Measurements from ENCODE around the gene NYAP2.

NYAP2 gene

DNA sequence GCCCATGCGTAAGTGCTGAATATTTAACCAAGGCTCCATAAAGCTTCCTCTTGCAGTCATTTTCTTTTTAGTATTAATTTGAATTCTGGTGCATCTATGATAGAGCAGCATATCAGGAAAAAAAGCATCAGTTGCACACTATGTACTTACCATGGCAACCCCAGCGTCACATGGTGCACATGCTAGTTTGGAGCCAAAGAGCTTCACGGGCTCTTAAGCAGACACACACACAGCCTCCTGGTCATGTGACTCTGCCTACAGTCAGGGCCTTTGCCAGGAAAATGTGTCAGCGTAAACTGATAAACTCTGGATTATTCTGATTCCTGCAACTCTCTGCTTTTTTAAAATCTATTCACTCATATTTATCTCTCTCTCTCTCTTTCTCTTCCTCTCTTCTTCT, 30.2 kb downstream of the NYAP2 start:
- DNase-seq: no peak

DNA sequence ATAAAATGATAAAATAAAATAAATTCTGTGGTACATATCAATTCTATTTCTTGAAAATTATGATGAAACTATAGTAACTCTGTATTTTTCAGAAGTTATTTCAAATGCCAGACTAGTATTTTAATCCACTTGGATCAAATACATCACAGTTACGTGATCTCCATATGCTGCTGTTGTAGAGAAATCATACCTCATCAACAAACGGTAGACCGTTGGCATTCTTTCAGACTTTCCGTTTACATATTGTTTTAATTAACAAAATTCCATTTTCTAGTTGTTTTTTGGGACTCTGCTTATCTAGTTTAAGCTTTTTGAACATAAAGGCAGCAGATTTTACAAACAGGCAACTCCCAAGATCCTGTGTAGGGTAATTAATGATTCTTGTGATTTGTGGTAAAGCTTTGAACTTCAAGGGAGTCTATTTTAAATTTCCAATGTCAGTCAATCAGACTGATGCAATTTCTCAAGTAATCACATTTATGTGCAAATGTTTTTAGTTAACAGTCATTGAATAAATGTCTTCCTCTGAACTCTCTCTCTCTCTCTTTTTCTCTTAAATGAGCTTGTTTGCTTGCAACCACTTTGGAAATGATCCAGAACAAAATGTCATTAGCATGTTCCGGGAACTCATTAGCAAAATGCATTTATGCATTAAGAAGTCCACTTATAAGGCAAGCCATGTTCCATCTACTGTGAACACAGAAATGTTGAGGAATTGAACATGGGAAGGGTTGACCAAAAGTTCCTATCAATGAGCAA, 31.8 kb downstream of the NYAP2 start:
- no peak for DNase-seq

DNA sequence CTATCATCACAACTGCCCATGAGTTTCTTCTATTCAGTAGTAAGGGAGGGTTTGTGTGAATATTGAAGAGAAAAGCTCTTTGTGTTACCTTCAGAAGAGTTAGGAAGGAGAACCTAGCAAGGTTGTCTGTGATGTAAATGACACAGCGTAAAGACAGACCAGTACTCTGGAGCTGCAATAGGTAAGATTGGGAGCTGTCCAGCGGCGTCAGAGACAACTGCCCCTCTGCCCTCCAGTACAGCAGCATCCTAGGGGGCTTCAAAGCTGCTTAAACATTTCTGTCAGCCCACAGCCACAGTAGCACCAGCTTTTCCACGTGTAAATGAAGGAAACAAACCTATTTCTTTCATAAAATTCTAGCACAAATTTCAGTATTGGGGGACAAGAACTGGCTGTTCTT, 34.5 kb downstream of the NYAP2 start:
- DNase-seq: no peak

DNA sequence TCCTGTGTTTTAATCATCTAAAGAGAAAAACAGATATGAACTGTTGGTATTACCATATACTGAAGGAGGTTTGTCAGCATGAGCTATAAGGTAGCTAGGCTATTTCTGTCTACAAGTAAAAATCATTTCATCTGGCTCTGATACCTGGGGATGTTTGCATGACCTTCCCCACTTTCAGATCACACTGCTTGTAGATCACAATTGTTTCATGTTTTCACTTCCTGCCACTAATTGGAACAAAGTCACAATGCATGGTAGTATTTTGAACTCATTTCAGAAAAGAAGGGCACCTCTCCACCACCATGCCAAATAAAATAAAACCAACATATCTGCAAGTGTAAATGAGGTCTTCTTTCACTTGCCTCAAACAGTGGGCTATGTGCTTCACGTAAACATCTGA, 37.8 kb downstream of the NYAP2 start:
- no peak for DNase-seq

DNA sequence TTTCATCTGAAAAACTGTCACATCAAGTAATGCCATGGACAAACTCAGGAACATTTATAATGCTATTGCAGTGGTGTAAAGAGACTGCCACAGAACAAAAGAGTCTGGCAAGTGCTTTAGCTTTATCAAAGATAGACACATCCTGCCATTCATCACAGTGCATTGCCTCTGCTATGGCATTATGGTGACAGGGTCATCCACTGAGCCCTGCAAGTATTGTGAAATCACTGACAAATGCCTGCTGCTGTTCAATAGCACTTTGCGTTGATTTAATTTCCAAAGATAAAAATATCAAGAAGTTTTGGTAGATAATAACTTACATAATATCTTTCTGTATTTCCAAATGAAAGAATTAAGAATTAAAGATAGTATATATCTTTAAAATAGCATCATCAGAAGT, 38.7 kb downstream of the NYAP2 start:
- DNase-seq: no peak

DNA sequence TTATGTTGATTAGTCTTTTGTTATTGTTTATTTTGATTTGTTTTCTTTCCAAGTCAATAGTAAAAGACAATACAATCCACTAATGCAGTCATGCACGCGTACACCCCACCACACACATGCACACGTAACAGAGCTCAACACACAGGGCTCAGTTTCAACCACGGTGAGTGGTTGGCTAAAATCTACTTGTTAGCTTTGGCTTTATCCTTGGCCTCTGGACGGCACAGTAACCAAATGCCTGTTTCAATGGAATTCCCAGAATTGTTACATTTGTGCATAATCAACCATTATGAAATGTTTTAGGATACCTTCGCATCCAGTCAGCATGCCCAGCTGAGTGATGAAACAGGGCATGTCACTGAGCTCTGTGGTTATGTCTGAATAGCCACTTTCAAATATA, 53.2 kb downstream of the NYAP2 start:
- no peak for DNase-seq

DNA sequence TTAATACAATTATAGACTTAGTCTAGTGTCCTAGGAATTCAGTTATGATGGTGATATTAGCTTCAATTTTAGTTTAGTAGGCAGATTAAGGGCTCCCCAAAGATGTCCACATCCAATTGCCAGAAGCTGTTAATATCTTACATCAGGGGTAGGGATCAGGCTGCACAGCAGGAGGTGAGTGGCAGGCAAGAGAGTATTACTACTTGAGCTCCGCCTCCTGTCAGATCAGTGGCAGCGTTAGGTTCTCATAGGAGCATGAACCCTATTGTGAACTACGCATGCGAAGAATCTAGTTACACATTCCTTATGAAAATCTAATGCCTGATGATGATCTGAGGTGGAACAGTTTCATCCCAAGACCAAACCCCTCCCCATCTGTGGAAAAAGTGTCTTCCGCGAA, 54.9 kb downstream of the NYAP2 start:
- no peak for DNase-seq

DNA sequence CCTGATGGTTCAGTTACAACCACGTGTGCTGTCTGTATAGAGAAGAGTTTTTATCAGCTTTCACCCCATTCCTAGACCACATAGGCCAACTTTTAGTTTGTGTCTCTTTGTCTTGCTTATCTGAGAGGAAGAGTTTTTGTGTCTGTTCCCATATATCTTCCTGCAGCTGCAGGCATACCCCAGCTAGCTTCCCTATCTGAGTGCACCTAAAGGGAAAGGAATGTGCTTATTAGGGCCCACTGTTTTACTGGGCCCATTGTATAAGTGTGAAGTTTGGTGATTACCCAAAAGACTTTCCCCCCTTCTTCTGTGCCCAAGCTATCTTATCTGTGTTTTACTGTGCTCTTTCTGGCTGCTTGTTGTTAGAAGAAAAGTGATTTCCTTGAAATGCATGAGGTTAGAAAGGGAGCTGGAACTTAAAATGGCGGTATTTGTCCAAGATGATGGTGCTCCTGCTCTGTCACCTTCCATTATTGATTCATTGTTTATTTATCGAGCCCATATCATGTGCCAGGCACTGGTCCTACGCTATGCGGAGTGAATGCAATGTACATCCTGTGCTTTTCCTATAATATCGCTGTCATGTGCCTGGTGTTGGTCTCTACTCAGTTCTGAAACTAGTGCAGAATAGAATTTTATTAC, 57.2 kb downstream of the NYAP2 start:
- DNase-seq: no peak

DNA sequence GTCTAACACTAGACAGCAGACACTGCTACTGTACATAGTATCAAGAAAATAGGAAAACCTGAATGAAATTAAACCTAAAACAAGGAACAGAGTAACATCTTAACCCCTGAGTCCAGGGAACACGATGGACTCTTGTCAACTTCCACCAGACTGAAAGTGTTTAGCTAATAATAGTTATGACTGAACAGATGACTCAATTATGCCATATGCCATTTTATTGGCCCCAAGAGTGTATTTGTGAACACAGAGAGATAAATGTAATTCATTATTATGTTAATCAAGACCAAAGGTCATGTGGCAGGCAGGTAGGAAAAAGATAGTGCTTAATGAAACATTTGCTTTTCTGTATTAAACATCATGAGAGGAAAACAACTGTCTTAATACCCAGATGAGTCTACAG, 58.0 kb downstream of the NYAP2 start:
- DNase-seq: no peak

DNA sequence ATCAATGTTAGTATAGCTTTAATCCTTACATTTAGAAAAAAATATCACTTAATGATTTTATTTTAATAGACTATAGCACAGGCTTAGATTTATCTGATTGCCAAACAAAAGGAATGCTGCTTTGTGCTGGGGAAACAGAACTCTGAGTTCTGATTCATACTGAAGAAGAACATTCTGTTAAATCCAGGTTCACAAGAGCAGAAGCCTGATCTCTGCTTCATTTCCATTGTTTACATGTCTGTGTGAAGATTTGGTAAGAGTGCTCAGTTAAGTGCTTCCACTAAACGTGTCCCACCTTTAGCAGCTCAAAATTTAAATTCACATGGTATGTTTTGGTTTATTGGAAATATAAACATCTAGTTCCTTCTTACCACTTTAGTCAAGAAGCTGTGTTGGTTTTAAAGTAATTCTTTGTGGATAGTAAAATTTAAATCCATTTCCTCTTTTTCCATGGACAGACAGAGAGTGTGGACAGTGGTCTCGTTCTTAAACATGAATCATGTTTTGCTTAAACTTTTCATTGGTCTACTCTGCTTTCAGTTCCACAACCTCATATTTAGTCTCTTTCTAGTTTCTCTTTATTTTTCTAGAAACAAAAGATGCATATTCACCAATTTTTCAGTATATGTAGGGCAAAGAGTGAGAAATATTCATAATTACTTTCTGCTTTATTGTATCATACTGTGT, 59.1 kb downstream of the NYAP2 start:
- DNase-seq: no peak

DNA sequence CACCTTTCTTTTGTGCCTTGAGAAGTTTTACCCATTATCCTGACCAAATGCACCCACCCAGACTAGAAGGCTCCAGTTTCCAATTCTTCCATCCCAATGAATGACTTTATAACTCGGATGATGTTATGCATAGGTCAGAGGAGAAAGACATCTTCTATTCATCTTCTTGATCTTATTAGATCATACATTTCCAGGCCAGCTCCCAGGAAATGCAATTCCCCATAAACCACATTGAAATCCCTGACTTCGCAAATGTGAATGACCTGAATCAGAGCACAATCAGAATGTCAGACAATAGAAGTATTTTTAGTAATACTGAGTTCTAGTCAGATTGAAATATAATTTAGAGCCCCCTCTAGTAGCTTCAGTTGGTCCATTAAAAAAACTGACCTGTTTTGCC, 62.9 kb downstream of the NYAP2 start:
- no peak for DNase-seq

DNA sequence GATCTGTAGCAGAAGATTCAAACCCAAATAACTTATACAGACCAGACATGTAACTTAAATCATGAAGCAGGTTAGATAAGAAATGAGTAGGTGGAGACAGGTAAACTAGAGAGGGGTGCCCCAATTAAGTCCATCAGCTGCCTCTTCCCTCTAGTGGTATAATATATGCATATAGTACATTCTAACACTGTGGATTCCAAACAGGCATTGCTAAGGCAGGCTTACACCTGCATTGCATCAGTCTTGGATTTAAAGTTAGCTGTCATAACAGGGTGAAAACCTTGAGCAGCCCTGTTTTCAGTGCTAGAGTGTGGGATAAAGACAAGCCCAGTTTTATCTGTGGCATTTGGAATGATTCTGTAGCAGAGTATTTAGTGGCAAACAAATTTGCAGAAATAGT, 63.4 kb downstream of the NYAP2 start:
- DNase-seq: no peak

DNA sequence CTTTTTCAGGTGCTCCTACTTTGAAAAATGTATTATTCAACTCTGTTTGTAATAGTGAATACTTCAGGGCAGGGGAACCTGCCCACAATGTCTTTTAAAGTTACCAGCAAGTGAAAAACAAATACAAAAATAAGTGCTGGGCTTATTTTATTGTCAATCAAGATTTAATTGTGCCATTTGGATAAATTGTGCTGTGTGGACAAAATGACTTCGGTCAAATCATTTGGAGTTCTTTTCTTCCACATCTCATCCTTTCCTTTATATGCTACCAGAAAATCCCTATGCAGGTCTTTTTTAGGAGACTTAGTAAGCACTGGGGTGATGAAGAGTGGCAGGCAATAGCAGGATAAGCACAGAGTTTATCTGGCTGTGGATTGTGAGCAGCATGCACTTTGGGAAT, 63.9 kb downstream of the NYAP2 start:
- DNase-seq: no peak

DNA sequence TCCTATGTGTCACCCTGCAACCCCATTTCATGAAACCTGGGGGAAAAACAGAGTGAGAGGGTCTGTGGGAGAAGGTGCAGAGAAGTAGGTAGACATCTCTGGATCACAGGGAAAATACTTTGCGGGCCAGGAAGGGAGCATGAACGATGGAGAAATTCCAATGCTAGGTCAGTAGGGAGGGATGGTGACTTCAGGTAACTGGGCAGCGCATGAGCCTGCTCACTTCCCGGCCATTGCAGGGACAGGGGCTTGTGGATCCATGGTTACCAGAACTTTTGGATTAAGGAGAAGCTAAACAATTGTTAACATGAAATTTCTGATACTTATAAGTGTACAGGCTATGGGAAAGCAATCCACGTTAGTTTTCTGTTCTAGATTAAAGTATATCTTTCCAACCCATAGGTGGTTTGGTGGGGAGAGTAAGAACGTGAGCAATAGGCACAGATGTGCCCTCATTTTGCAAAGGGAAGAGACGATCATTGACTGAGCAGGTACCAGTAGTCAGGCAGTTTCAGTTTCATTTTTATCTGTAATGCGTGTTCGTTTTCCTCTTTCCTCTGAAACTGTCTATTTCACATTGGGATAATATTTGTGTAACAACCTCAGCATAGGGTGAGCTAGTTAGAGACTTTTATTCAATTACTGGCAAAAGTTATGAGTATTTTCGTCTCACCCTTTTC, 65.0 kb downstream of the NYAP2 start:
- no peak for DNase-seq

DNA sequence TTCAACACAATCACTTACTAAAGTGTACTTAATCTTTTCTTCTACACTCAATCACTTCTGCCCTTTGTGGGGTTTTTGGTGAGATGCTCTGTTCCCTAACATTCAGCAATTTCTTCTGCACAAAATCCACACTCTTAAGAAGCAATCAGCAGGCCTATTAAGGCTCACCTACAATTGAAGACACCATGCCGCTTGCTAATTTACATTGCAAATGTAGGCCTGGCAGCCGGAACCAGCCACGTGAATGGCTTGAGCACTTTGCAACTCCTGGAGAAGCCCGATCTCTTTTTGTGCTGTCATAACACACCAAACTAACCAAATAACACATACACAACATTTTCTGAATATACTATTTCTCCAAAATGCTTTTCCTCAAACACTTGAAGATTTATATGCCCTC, 66.3 kb downstream of the NYAP2 start:
- DNase-seq: no peak

DNA sequence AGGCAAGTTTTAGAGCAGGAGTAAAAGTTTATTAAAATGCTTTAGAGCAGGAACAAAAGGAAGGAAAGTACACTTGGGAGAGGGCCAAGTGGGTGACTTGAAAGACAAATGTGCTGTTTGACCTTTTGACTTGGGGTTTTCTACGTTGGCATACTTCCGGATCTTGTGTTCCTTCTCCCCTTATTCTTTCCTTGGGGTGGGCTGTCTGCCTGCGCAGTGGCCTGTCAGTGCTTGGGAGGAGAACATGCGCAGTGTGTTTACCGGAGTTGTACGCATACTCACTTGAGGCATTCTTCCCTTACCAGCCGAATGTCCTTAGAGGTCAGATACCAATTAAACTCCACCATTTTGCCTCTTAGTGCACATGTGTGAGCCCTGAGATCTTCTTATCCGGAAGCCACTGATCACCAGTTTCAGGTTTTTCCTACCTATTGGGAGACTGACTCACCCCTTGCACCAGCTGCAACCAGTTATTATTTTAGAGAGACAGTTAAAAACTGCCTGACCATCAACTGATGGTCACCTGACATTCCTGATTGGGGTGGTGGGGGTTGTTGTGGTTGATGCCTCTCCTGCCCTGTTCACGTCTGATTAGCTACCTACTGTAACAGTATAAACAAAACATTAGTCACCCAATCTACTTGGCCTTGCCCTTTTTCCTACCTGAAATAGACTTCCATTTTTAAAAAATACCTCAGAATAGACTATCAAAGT, 67.5 kb downstream of the NYAP2 start:
- no peak for DNase-seq

DNA sequence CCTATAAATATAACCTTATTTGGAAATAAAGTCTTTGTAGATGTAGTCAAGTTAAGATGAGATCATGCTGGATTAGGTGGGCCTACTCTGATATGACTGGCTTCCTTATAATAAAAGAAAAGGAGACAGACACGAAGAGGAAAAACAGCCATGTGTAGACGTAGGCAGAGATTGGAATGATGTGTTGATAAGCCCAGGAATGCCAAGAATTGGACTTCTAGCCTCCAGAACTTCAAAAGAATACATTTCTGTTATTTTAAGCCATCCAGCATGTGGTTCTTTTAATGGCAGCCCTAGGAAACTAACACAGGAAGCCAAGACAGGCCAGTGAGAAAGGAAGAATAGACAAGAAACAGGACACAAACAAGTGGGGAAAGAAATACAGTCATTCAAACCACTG, 68.6 kb downstream of the NYAP2 start:
- no peak for DNase-seq

DNA sequence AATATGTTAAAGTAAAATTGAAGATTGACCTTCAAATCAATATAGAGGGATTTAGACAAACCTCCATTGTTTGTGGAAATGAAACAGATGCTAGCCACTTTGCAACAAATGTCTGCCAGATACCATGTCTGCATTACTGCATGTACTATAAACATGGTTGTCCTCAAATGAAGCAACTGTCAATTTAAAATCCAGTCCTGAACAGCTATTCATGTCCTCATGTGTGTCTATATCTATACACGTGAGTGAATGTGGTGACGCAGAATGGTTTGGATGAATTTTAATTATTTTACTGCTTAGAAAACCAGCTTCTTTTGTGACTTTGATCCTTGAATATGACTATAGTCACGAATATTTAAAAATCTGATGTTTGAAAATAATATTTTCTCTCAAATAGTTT, 71.5 kb downstream of the NYAP2 start:
- no peak for DNase-seq

DNA sequence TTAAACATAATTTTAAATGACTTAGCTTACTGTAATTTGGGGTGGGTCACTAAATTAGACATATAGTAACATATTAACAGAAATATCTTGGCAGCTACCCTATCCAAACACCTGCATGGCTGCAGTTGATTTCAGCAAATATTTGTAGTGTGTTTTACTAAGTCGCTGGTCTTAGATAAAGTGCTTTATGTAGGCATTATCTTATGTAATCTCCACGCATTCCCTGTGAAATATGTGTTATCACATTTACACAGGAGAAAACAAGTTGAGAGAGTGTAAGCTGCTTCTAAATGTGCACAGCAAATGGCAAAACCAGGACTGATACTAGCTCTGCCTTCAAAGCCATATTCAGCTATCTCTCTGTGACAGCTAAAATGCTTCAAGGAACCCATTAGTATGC, 72.0 kb downstream of the NYAP2 start:
- no peak for DNase-seq

DNA sequence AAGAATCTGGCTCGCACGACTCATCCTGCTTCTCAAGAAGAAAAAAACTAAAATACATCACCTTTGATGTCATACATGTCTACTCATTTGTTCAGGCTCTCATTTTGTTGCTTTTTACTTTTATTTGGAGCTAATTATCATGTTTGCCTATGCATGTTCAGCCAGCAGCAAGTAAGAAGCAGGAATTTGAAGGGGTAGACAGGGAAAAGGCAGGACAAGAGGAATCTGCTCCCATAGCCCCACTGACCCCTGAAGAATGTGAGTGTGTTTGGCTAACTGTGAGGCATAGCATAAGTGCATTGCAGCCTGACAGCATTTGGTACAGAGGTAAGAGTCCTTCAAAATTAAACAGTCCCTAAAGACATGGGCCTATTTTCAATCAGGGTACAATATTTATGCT, 72.7 kb downstream of the NYAP2 start:
- no peak for DNase-seq

DNA sequence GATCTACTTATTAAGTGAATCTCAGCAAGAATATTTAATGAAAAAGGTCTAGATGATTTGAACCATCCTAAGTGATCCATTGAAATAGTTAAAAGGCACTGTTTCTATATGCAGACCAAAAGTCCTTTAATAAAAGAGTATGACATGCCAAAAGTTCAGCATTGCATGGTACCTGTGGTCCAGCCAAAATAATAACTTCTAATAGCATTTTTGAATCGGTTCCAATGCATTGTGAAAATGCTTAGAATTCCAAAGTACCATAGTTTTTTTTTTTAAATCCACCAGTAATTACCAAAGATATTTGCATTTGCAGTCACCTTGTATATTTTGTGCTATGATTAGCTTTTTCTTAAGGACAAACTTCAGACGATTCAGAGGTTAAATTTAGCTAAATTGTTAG, 79.9 kb downstream of the NYAP2 start:
- no peak for DNase-seq

DNA sequence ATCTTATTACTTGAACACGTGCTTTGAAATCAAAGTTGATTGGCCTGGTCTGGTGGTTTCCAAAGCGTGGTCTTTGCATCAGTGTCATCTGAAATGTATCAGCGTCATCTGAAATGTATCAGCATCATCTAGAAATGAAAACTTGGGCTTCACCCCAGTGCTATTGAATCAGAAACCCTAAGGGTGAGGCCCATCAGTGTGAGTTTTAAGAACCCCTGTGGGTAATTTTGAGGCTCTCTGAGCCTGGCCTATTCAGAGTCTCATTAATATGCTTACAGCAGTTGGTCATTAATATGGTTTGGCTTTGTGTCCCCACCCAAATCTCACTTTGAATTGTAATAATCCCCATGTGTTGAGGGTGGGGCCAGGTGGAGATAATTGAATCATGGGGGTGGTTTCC, 85.2 kb downstream of the NYAP2 start:
- DNase-seq: no peak

DNA sequence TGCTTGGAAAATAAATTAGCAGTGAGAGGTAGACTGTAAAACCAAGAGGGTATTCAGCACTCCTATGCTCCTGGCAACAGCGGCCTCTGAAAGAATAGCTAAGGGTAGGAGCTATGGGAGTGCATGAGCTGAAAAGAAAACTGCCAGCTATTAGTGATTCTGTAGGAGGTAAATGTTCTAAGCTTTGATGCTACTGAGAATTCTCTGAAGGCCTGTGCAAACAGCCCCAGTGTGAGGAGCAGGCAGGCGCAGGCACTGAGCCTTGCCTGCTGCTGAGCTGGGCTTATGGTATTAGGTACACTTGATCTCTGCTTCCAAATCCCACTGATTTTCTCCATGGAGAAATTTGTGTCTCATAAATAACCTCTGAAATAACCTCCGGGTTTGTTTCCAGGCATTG, 86.7 kb downstream of the NYAP2 start:
- no peak for DNase-seq
